Superior temporal gyrus (tissue), 1 donor: ENCODE measurements around the gene PODNL1.
"Not testable (repeated sequence)": the region's sequence is repeated elsewhere in the genome, so short reads cannot be mapped to it uniquely, and the experiment has no call there.

Experiments
- DNase-seq: peaks from one replicate; pipeline ENCODE4 v3.0.0-alpha.2; 2016; ENCODE audit errors: extremely low spot score

Gene PODNL1

GRCh38 chr19:13929956-13930355, 8.3 kb downstream of the PODNL1 start:
- DNase-seq, result no peak

GRCh38 chr19:13929340-13929739, 8.9 kb downstream of the PODNL1 start:
- DNase-seq, result no peak

GRCh38 chr19:13926715-13927114, 11.5 kb downstream of the PODNL1 start:
- no peak for DNase-seq

- DNase-seq, result no peak
Measured at GRCh38 chr19:13926010-13926409, 12.2 kb downstream of the PODNL1 start.

- no peak for DNase-seq
Measured at GRCh38 chr19:13923194-13923987, 14.8 kb downstream of the PODNL1 start.

GRCh38 chr19:13922118-13922517, 16.1 kb downstream of the PODNL1 start:
- not testable (repeated sequence) for DNase-seq

GRCh38 chr19:13920940-13921747, 17.1 kb downstream of the PODNL1 start:
- peak; percentile 59 for DNase-seq

- no peak for DNase-seq
Measured at GRCh38 chr19:13920524-13920923, 17.7 kb downstream of the PODNL1 start.

GRCh38 chr19:13918726-13919411, 19.3 kb downstream of the PODNL1 start:
- DNase-seq, result no peak

GRCh38 chr19:13917888-13918406, 20.3 kb downstream of the PODNL1 start:
- no peak for DNase-seq

- DNase-seq, result no peak
Measured at GRCh38 chr19:13914777-13915176, 23.4 kb downstream of the PODNL1 start.

GRCh38 chr19:13913352-13913751, 24.9 kb downstream of the PODNL1 start:
- no peak for DNase-seq

- DNase-seq, result no peak
Measured at GRCh38 chr19:13909430-13909829, 28.8 kb downstream of the PODNL1 start.

- no peak for DNase-seq
Measured at GRCh38 chr19:13908674-13909073, 29.5 kb downstream of the PODNL1 start.

GRCh38 chr19:13906910-13907309, 31.3 kb downstream of the PODNL1 start:
- DNase-seq, result no peak

- DNase-seq, result no peak
Measured at GRCh38 chr19:13906521-13906904, 31.7 kb downstream of the PODNL1 start.

- peak; percentile 91 for DNase-seq
Measured at GRCh38 chr19:13905634-13906520, 32.3 kb downstream of the PODNL1 start, which contains the start of the genes BRME1 and CC2D1A. TSS of gene BRME1 (minus strand) at chr19:13906117. CDS start at chr19:13904892, 1,225 bp downstream. TSS of gene CC2D1A (plus strand) at chr19:13906201. CDS start at chr19:13906442, 241 bp downstream.

GRCh38 chr19:13902993-13903555, 35.1 kb downstream of the PODNL1 start:
- no peak for DNase-seq

GRCh38 chr19:13899912-13900584, 38.2 kb downstream of the PODNL1 start:
- peak; percentile 23 for DNase-seq

- DNase-seq, result no peak
Measured at GRCh38 chr19:13899393-13899792, 38.8 kb downstream of the PODNL1 start.
